A172 (cell line): ENCODE measurements around the gene NPEPL1. TPM values are rescaled to one million over a fixed set of nuclear protein-coding genes. Genes with fewer than 3 reads are reported as not detected.

ENCODE experiments used
- DNase-seq: peaks from one replicate; pipeline ENCODE4 v3.0.0-alpha.2; 2015; ENCODE audit warnings: low spot score
- total RNA-seq: library from RNA; depleted of rRNA; stranded (reverse); fragments of >200 nt; shearing (Covaris generic); gene quantifications from 2 replicates; pipeline ENCODE4 v1.2.3, GENCODE V29; 2014

The NPEPL1 gene
- total RNA-seq, 1 experiment from 2014 or later = 7.2 TPM

- no peak for DNase-seq
Observed at GRCh38 chr20:58700121-58700821, 7.7 kb downstream of the NPEPL1 start.

DNA sequence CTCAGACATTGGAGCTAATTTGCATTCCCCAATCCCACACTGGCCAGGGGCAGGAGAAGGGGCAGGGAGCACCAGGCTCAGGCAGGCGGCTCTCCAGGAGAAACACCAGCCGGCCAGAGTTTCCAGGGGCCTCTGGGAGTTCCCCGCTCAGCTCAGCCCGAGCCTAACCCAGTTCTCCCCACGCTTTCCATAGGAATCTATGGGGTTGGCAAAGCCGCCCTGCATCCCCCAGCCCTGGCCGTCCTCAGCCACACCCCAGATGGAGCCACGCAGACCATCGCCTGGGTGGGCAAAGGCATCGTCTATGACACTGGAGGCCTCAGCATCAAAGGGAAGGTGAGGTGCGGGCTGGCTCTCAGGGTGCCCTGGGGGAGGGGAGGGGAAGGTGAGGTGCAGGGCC is 8.2 kb downstream of the NPEPL1 start:
- no peak for DNase-seq

- no peak for DNase-seq
Observed at GRCh38 chr20:58701431-58702160, 9.0 kb downstream of the NPEPL1 start.

DNA sequence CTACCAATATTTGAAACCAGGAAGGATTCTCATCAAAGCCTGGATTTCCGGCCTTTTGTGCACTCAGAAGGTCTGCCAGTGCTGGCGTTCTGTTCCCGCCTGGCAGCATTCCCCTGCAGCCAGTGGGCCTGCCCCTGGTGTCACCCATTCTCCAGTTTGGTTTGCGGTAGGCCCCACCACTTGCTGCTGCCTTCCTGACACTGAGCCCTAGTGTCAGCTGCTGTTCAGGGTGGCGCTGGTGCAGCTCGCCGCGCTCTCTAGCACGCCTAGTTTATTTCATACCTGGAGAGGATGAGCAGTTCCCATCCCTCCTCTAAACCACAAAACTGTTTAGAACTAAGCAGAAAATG is 9.5 kb downstream of the NPEPL1 start:
- DNase-seq = no peak

DNA sequence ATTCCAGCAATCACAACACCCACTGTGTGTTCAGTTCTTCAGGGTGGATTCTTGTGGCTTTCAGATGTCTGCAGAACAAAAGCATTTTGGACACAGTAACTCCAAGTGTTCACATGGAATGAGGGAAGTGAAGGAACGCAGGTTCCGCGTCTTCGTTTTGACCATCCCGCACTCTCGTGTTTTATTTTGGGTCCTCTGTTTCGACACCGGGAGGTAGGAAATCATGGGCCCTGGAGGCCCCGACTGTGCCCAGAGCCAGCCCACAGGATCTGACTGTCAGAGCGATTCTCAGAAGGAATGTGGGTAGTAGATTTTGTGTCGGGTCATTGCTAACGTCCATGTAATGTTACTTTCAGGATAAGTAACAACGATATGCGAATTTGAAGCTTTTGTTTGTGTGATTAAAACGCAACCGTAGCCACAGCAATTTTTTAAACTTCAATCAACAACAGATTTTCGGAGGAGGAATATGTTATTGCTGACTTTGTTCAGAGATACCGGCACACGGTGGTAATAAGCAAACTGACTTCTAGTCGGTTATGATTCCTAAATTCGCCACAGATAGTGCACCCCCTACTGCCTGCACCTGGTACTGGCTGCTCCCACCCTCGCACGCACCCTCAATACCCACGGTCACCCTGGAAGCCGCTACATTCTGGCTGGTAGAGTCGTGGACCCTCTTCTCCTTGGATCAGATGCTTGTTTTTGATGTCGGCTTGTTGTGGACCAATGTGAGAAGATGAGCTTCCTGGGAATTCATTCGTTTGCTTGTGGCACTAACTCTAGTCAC is 10.5 kb downstream of the NPEPL1 start:
- no peak for DNase-seq

DNA sequence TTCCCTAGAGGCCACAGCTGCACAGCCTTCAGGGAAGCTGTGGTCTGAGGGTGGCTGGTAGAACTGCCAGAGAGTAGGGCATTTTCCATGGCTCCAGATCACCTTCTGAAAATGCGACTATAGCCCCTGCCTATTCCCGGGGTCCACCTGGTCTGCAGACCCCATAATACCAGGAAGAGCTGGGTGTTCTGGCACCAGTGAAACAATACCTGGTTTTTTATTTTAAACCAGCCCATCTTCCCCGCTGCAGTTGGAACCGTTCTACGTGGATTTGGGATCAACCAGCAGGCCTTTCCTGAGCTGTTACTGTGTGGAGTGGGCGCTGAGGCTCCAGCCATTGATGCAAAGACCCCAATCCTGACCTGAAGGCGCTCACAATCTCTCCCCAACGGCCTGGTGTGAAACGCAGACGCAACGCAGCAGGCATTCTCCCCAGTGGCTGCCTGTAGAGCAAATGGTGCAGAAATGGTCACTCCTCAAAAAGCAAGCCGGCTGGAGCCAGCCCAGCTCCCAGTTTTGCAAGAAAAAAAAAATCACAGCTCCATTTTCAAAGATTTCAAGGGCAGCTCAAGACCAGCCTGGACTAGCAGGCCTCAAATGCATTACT is 11.3 kb downstream of the NPEPL1 start:
- no peak for DNase-seq

DNA sequence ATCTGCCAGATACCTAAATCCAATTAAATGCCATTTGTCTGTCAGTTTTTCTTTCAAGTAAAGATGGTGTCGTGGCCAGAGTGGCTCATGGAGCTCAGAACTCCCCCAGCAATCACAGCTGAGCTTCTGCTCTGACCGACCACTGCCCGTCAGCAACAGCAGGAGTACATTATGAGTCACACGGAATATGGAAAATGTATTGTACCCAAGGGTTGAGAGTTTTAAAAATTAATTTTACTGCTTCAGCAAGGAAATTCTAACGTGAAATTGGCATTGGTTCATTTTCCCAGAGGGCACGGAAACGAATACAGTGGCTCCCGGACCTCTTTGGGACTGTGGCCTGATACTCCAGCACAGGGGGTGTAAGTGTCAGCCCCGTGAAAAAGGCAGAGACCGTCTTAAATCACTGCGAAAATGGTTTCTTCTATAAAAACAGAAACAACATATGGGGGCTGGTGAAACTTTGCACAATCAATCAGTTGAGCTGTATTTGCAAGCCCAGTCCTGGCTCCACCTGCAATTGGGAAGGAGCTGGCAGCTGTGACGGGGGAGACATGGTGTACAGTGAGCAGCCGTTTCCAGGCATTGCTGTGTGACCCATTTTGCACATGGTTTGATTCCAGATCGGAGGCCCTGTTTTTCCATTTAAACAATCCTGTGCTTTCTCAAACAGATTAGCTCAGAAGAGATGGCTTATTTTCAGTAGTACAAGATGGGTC is 12.8 kb downstream of the NPEPL1 start:
- DNase-seq = no peak

DNA sequence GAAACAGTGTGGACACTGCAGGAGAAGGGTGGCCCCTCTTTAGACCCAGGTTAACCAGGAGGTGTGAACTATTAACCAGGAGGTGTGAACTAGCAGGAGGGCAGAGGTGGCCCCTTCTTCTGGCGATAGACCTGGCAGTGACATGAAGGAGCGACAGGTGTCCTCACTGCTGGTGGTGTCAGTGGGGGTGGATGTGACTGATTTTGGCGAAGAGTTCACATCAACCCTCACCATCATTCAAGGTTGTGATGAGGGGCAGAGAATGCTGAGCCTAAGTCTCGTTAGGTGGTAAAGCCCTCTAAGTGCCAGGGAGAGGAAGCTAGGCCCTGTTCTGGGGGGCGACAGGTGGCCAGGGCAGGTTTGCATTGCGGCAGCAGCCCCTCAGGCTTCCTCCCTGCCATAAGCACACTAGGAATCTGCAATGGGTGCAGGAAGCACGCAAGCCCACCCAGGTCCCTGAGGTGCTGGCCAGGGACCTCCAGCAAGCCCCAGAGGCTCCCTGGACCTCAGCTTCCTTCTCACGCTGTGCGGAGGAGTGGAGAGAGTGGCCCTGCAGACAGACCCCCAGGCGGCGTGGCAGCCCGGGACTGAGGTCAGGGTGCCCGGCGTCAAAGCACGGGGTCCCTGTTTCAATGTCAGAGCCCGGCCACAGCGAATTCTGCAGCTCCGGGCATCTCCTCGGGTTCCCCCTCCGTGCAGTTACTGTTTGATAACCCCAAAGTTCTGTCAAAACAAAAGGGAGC is 13.7 kb downstream of the NPEPL1 start:
- DNase-seq = no peak

- no peak for DNase-seq
Observed at GRCh38 chr20:58706975-58707681, 14.5 kb downstream of the NPEPL1 start.

GRCh38 chr20:58707770-58708169 is 15.2 kb downstream of the NPEPL1 start:
- DNase-seq = no peak

GRCh38 chr20:58708246-58708931 is 15.8 kb downstream of the NPEPL1 start:
- DNase-seq = no peak

DNA sequence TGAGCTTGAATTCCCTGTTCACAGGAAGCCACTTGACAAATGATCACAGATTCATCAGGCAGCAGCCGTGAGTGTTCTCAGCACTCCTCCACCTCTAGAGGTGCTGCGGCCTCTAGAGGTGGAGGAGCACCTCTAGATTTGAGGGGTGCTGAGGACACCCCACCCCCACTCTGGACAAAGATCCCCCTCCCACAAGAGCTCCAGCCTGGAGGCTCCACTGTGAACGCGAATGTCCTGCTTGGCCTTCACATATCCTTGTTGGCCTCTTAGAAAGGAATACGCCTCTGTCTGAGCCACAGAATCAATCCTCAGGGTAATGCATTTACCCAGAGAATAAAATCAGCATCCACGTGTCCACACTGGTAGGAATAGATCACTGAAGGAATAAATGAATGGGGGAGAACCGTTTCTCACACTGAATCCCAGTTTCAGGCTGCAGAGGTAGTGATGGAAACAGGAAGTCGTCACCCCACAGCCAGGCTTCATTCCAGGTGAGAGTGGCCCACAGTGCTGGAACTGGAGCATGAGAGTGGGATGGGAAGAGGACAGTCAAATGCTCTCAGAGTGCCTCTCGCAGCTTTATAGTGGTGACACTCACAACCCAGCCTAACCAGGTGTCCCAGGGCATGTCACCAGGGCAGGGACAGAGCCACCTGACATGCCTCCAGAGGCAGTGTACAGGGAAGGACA is 16.6 kb downstream of the NPEPL1 start:
- DNase-seq = no peak

GRCh38 chr20:58709703-58710039 is 17.1 kb downstream of the NPEPL1 start:
- DNase-seq = no peak

DNA sequence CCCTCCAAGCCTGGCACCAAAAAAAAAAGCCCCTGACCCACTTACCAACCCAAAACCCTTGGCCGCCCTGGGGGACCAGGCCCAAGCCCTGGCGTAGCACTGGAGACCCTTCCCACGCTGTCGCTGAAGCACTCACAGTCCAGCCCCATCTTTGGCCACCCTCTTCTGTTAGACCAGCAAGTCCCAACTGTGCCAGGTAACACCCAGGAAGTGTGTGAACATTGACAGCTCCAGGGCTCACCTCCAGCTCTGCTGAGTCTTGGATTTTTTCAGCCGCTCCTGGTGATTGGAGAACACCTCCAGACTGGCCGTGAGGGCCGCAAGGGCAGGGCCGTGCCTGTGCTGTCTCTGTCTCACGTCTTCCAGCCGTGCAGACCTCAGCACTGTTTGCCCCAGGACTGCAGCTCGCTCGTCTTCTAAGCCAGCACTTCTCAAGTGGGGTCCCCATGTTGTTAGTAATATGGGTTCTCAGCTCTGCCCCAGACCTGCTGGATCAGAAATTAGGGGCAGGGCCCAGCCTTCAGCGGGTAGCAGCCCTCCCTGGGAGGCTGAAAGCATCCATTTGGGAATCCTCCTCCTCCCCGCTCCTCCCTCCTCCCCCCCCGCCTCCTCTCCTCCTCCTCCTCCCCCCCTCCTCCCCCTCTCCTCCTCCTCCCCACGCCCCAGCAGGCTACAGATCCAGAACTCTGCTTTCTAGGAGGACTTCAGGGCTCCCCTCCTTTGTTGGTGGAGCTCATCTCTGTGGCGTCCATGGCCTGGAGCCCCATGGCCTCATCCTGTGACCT is 18.1 kb downstream of the NPEPL1 start:
- no peak for DNase-seq

GRCh38 chr20:58711266-58712051 is 18.9 kb downstream of the NPEPL1 start:
- DNase-seq = no peak

DNA sequence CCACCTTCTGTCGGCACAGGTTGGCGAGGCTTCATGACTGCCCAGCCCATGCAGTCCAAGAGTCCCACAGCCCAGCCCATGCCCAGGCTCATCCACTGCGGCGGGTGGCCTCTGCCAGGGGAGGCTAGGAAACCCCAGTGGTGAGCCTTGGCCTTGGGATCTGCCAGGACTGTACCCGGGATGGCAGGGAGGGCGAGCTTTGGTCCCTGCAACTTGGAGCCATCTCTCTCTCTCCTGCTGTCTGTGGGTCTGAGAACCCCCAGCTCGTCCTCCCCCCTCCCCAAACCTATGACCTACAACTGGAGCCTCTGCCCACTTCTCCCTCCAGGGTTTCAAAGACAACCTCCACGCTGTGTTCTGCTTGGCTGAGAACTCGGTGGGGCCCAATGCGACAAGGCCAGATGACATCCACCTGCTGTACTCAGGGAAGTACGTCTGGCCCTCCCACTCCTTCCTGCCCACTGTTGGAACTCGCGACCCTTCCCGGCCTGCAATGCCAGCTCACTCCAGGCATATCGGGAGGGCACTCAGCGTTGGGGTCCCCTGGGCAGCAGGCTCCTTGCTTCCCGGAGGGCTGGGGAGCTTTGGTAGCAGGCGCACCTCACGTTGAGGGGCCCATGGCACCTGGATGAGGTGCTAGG is 19.7 kb downstream of the NPEPL1 start:
- DNase-seq = no peak
